ENCODE results near the gene VPREB1.
"Not testable (repeated sequence)": the region's sequence is repeated elsewhere in the genome, so short reads cannot be mapped to it uniquely, and the experiment has no call there.

The VPREB1 gene

GRCh38 chr22:22244316-22245250 is at the start of gene VPREB1:
Gene VPREB1, plus strand, starts transcription at chr22:22244786. Its CDS starts 28 bp downstream, at chr22:22244814.
- DNase-seq (ENCODE audit: low read depth, low spot score), result no peak

- DNase-seq (ENCODE audit: low read depth, low spot score), result no peak
These were observed 49.7 kb upstream of the VPREB1 start for GRCh38 chr22:22194931-22195264.

- DNase-seq (ENCODE audit: low read depth, low spot score), result no peak
These were observed 49.1 kb upstream of the VPREB1 start for GRCh38 chr22:22195265-22196017.

GRCh38 chr22:22196018-22196533 is 48.5 kb upstream of the VPREB1 start:
- no peak for DNase-seq (ENCODE audit: low read depth, low spot score)

- DNase-seq (ENCODE audit: low read depth, low spot score), result no peak
These were observed 47.6 kb upstream of the VPREB1 start for GRCh38 chr22:22196833-22197477.

GRCh38 chr22:22197993-22198402 is 46.6 kb upstream of the VPREB1 start:
- no peak for DNase-seq (ENCODE audit: low read depth, low spot score)

- DNase-seq (ENCODE audit: low read depth, low spot score), result no peak
These were observed 45.8 kb upstream of the VPREB1 start for GRCh38 chr22:22198751-22199150.

- no peak for DNase-seq (ENCODE audit: low read depth, low spot score)
These were observed 45.0 kb upstream of the VPREB1 start for GRCh38 chr22:22199634-22200033.

GRCh38 chr22:22200569-22201184 is 43.9 kb upstream of the VPREB1 start:
- no peak for DNase-seq (ENCODE audit: low read depth, low spot score)

GRCh38 chr22:22201185-22201929 is 43.2 kb upstream of the VPREB1 start:
- DNase-seq (ENCODE audit: low read depth, low spot score), result no peak

- DNase-seq (ENCODE audit: low read depth, low spot score), result no peak
These were observed 42.6 kb upstream of the VPREB1 start for GRCh38 chr22:22201930-22202343.

- DNase-seq (ENCODE audit: low read depth, low spot score), result no peak
These were observed 41.3 kb upstream of the VPREB1 start for GRCh38 chr22:22203048-22203971.

- DNase-seq (ENCODE audit: low read depth, low spot score), result peak; percentile 21
These were observed 36.6 kb upstream of the VPREB1 start for GRCh38 chr22:22207845-22208564.

GRCh38 chr22:22208652-22209051 is 35.9 kb upstream of the VPREB1 start:
- DNase-seq (ENCODE audit: low read depth, low spot score), result no peak

GRCh38 chr22:22209080-22209640 is 35.4 kb upstream of the VPREB1 start:
- not testable (repeated sequence) for DNase-seq (ENCODE audit: low read depth, low spot score)

GRCh38 chr22:22210375-22210774 is 34.2 kb upstream of the VPREB1 start:
- DNase-seq (ENCODE audit: low read depth, low spot score), result no peak

- DNase-seq (ENCODE audit: low read depth, low spot score), result no peak
These were observed 33.4 kb upstream of the VPREB1 start for GRCh38 chr22:22210889-22211833.

- DNase-seq (ENCODE audit: low read depth, low spot score), result no peak
These were observed 31.4 kb upstream of the VPREB1 start for GRCh38 chr22:22213231-22213630.

Data from smooth muscle cell of the brain vasculature (primary cell).